ENCODE results near the gene CABYR.

The CABYR gene

GRCh38 chr18:24189664-24190346 is 50.9 kb downstream of the CABYR start:
- DNase-seq (ENCODE audit: low spot score), result no peak

DNA sequence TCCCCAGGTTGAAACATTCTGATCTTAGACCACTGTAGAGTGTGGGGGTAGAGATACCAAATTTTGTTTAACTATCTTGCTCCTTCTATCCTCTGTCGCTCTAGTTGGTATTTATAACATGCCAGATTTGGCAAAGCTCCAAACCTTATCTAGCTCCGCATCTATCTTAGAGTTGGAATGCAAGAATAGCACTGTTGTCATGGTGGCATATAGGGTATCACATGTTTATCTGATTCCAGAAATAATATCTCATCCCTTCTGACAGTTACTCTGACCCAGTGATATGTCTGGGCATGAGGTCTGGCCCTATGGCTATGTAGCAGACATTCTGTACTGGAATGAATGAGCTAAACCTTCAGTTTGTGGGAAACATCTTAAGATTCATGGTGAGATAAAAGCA is 51.7 kb downstream of the CABYR start:
- DNase-seq (ENCODE audit: low spot score), result no peak

GRCh38 chr18:24195296-24196053 is 56.6 kb downstream of the CABYR start:
- DNase-seq (ENCODE audit: low spot score), result no peak

- no peak for DNase-seq (ENCODE audit: low spot score)
Observed at GRCh38 chr18:24196764-24197163, 57.9 kb downstream of the CABYR start.

- no peak for DNase-seq (ENCODE audit: low spot score)
Observed at GRCh38 chr18:24197412-24197811, 58.5 kb downstream of the CABYR start.

DNA sequence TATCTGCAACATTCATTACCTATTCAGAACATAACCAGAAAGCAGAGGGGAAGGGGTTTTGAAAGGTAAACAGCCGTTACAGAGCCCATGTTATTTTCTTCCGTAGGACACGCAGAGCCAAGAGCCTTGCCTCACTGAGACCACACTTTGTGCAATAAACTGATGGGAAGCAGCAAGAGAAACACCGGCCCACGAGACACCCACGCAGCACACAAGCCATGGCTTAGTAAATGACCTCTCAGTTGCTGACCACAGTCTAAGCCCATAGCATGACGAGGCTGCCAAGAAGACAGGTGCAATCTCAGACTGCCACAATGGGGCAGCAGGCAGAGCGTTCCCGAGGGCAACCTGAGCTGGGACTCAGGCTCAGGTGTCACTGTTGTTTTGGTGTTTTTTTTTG is 59.6 kb downstream of the CABYR start:
- DNase-seq (ENCODE audit: low spot score), result no peak

- no peak for DNase-seq (ENCODE audit: low spot score)
Observed at GRCh38 chr18:24199372-24199962, 60.6 kb downstream of the CABYR start.

GRCh38 chr18:24200494-24201290 is 61.8 kb downstream of the CABYR start:
- no peak for DNase-seq (ENCODE audit: low spot score)

DNA sequence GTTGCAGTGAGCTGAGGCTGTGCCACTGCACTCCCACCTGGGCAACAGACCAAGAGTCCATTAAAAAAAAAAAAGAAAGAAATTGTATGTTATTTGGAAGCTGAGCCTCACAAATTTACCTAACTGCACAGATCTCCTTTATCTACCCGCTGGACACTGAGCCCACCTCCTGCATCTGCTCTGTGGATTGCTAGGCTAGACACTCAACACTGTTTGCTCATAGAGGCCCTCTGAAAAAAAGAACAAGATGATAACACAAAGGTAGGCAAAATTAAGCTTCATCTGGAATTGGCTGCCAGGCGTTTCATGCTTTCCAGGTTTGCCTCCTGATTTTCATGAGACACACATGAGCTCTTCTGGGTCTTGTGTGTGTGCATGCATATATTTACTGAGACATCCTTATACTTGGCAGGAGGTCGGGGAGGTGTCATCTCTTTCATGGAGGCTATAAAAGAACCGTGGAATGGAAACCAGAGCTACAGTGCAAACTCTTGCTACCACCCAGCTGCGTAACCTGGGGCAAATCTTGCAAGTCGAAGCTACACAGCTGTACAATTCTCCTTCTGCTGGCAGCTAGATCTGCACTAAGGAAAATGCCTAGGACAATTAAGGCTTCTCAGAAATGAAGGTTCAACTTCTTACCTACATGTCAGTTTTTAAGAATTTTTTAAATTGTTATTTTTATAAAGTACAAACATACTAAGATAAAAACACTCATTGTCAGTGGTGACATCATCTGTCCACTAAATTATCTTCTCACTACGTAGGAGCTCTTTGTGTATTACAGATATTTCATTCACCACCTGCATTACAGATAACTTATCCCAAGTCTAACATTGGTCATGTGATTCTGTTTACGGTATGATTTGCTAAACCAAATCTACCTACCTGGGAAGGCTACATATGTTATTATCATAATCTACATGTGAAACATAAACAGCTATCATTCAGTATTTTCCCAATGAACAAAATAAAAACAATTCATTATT is 63.1 kb downstream of the CABYR start:
- no peak for DNase-seq (ENCODE audit: low spot score)

- no peak for DNase-seq (ENCODE audit: low spot score)
Observed at GRCh38 chr18:24204904-24205303, 66.0 kb downstream of the CABYR start.

DNA sequence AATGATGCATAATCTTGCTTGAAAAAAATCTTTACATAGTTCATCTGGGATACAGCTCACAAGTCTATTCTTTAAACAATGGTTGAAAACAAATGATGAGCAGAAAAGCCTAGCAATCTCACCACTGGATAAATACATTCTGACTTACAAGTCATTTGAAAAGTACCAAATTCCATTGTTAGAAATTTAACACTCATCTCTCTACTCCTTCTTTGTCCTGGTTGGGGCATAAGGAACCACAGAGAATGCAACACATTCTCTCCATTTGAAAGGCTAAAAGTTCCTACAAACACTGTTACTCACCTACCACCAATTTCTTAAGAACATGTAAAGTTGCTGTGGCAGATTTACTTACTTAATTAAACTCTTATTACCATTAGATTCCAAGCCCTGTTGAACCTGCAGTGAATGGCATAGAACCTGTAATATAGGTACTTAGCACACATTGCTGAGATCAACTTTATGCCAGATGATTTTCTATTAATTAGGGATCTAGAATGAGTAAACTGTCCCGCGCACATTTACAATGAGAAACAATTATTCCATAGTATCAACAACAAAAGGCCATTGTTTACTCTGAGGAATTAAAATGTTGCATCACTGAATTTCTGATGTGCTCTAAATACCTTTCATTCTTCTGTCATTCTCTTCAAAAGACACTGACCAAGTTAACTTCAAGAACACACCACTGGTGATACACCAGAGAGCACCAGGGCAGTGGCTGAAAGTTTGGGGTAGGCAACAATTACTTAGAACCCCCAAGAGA is 69.6 kb downstream of the CABYR start:
- peak; percentile 15 for DNase-seq (ENCODE audit: low spot score)

DNA sequence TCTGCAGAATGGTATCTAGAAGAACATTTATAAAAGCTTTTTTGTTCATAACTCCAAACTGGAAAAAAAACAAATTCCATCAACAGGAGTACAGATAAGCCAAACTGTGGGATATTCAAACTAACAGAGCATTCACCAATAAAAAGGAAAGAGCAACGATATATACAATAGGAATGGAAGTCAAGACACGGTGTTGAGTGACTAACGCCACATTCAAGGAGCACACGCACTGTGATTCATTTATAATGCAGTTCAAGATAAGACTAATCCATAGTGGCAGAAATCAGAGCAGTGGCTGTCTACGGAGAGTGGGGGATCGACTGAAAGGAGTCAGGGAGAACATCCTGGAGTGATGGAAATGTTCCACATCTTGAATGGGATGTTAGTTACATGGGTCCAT is 70.7 kb downstream of the CABYR start:
- DNase-seq (ENCODE audit: low spot score), result no peak
